GM18499 (cell line): ENCODE results near the gene RHOF.
"Not testable (repeated sequence)": the region's sequence is repeated elsewhere in the genome, so short reads cannot be mapped to it uniquely, and the experiment has no call there.

Source experiments
- ATAC-seq: cut with Tn5 transposase; IDR thresholded peaks from one replicate; pipeline ENCODE4 v1.9.1; 2021; ENCODE audit warnings: moderate number of reproducible peaks; ENCODE audit not compliant: insufficient read depth, unreplicated experiment

Gene RHOF

DNA sequence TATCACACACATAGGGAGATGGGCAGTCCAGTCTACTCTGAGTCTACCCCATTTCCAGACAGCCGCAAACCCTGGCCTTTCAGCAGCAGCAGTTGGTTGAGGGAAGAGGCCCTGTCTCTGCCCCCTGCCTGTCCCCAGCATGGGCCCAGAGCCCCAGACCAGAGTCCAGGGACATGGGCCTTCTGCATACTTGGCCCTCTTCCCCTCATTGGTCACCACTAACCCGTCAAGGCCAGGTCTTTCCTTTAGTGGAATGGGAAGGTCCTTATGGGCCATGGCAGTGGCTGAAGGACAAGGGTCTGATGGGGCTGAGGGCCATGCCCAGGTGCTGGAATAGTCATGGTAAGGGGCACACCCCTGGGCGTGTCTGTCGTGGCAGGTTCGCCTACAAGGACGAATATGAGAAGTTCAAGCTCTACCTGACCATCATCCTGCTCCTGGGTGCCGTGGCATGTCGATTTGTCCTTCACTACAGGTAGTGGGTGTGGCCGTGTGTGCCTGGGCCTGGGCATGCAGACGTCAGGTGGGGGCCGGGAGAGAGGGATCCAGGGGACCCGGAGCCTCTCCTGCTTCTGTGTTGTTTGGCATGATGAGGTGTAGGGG lies 41.6 kb downstream of the RHOF start:
- ATAC-seq: no peak

DNA sequence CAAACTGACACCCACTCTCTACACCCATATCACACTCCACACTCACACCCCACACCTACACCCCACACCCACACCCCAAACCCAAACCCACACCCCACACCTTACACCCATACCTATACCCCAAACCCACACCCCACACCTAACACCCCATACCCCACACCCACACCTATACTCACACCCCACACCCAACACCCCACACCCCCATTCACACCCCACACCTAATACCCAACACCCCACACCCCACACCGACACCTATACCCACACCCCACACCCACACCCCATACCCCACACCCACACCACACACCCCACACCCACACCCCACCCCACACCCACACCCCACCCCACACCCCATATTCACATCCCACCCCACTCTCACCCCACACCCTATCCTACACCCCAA lies 42.5 kb downstream of the RHOF start:
- no peak for ATAC-seq

DNA sequence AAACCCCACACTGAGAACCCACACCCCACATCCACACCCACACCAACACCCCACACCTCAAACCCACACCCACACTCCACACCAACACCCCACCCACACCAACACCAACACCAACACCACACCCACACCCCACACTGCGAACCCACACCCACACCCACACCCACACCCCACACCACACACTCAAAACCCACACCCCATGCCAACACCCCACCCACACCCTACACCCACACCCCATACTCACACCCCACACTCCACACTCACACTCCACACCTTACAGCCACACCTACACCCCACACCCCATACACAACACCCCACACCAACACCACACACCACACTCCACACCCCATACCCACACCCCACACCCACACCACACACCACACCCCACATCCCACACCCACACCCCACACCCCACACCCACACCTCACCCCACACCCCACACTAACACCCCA lies 43.0 kb downstream of the RHOF start:
- no peak for ATAC-seq

DNA sequence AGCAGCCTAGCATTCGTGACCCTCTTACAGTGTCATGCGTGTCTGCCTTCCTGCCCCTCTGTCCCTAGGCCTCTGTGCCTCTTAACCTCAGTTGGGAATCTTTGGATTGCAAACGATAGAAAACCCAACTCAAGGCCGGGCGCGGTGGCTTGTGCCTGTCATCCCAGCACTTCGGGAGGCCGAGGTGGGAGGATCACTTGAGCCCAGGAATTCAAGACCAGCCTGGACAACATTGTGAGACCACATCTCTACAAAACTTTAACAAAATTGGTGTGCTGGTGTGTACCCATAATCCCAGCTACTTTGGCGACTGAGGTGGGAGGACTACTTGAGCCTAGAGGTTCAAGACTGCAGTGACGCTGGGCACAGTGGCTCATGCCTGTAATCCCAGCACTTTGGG lies 44.2 kb downstream of the RHOF start:
- no peak for ATAC-seq

DNA sequence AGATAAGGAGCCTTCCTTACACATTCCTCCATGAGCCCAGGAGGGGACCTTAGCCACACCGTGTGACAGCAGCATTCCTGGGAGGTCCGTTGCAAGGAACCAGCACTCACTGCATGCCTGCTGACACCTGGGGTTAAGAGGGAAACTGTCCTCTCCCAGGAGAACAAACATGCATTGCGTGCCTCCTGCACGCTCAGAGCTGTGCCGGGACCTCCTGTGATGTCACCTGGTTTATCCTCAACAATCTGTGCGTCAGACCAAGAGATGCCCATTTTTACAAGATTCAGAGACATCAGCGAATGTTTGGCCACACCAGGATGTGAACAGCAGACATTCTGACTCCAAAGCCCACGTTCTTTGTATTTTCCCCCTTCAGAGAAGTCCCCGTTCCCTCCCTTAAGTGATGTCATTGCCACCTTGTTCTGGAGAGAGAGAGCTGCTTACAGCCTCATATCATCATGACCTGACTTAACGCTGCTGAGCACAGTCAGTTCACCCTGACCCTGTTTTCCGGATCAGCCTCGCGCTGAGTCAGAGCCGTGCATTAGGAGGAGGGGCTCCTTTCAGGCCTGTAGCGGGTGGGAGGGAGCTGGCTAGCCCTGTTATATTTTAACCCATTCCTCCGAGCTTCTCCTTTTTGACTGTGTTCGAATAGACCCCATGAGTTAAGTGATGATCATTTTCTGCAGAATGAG lies 44.8 kb downstream of the RHOF start:
- ATAC-seq: no peak

DNA sequence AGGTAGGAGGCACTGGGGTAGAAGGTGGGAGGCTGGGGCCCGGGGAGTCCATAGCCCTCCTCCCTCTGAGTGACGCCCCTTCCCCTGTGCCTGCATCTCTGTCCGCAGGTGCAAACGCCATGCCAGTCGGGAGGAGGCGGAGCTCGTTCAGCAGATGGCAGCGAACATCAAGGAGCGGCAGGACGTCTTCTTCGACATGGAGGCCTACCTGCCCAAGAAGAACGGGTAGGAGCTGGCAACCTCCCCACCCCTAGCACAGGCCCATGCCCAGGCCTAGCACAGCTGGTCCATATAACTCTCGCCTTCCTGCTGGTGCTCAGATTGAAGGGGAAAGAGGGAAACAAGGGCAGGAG lies 45.3 kb downstream of the RHOF start:
- no peak for ATAC-seq

DNA sequence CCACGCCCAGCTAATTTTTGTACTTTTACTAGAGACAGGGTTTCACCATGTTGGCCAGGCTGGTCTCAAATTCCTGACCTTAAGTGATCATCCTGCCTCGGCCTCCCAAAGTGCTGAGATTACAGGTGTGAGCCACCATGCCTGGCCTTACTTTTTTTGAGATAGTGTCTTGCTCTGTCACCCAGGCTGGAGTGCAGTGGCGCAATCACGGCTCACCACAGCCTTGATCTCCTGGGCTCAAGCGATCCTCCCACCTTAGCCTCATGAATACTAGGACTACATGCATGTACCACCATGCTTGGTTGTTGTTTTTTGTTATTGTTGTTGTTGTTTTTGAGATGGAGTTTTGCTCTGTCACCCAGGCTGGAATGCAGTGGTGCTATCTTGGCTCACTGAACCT lies 47.9 kb downstream of the RHOF start:
- ATAC-seq: not testable (repeated sequence)

DNA sequence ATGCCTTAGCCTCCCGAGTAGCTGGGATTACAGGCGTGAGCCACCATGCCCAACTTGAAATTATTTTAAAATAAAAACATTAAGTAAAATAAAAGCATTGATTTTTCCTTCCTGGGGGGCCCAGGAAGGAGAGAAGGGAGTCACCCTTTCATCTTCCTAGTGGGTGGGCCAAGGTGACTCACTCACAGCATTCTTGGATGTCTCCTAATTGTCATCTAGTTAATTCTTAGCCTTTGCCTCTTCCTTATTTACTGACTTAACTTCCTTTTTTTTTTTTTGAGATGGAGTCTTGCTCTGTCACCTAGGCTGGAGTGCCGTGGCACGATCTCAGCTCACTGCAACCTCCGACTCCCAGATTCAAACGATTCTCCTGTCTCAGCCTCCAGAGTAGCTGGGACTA lies 51.7 kb downstream of the RHOF start:
- ATAC-seq: no peak

DNA sequence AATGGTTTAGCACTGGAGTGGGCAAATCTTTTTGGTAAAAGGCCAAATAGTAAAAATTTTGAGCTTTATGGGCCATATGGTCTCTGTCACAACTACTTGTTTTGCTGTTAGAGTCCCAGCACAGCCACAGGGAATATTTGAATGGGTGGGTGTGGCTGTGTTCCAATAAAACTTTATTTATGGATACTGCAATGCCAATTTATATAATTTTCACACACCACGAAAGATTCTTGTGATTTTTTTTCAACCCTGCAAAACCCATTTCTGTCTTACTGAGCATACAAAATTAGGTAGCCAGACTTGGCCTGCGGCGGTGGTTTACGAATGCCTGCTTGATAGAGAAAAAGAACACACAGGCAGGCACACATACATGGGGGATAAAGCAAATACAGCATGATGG lies 52.6 kb downstream of the RHOF start:
- no peak for ATAC-seq

DNA sequence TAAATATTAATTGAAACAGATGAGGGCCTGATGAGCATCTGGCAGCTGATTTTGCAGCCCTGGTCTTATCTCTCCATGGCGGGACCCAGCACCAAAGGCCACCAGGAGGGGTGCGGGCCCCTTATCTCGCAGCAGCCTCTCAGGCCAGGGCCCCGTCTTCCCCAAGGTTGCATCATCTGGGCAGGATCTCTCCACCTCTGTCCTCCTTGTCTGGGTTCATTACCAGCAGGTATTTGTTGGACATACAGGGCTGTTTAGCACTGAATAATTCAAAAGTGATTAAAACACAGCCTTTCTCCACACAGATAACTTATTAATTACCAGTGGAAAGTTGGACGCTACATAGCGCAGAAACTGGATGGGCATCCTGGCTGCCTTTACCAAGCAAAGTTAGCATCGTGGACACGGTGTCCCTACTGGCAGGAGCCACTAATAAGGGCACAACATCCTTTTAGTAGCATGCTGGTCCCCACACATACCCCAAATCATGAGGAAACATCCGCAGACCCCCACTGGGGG lies 55.1 kb downstream of the RHOF start:
- no peak for ATAC-seq

DNA sequence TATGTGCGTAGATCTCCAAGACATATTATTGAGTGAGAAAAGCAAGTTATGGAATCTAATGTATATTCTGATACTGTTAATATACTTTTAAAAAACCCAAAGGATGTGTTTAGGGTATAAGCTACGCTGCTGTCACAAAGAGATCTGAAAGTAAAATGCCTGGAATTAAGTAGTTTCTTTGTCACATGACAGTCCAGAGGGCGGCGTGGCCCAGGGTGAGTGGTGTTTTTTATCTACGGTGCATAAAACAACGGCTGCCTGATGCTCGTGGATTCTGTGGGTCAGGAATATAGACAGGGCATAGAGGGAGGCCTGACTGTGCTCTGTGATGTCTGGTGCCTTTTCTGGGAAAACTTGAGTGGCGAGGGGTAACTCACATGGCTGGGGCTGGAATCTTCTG lies 59.6 kb downstream of the RHOF start:
- ATAC-seq: no peak

DNA sequence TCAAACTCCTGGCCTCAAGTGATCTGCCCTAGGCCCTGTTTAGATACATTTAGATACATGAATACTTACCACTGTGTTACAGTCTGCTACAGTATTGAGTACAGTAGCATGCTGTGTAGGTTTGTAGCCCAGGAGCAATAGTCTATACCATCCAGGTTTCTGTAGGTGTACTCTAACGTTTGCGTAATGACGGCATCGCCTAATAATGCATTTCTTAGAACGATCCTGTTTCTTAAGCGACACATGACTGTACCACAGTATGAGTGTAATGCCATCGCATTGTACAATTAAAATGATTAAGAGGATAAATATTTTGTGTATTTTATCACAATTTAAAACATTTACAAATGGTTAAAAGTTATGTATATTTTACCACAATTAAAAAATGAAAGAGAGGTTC lies 62.0 kb downstream of the RHOF start:
- no peak for ATAC-seq

DNA sequence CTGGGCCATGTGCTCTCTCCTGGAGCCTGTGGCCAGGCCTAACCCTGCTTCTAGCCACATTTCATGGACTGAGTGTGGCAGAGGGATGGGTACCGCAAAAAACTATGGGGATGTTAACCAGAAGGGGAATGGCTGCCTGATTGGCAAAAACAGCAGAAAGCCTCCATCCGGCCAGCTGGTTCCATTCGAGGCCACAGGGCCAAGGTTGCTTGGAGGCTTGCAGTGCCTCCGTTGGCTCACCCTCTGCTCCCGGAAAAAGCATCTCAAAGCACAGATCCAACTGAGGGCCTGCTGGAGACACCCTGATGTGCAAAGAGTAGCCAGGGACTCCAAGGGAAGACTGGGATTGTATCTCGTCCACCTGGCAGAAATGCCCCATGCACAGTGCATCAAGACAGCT lies 64.5 kb downstream of the RHOF start:
- no peak for ATAC-seq
